Measurements from ENCODE around the gene RNF167. TPM values are rescaled to one million over a fixed set of nuclear protein-coding genes. Genes with fewer than 3 reads are reported as not detected.

RNF167 gene
- polyA plus RNA-seq, 1 donor from 2014 or later: 64.1 TPM

Small RNA genes within 50 kb of the gene (small RNA-seq; reads per million reads assigned to genes)
- 0 to 2.5 (median 1.7) reads per million in 3 experiments for gene MIR6864
- gene MIR6865: 0 to 3.8 (median 2.5) reads per million in 3 experiments

Other genes with a start within 250 kb of the RNF167 start
- 15.9 and 24.7 TPM in 2 replicates for gene PELP1, start 236.1 kb upstream of the RNF167 start, polyA plus RNA-seq
- 28.3 and 34.1 TPM in 2 replicates for gene ARRB2, start 229.6 kb upstream of the RNF167 start, polyA plus RNA-seq
- gene MED11, start 208.8 kb upstream of the RNF167 start, polyA plus RNA-seq: 17.2 and 20.5 TPM in 2 replicates
- gene ZMYND15, start 200.4 kb upstream of the RNF167 start, polyA plus RNA-seq: not detected in 2 replicates
- not detected in 2 replicates for gene CXCL16, start 200.3 kb upstream of the RNF167 start, polyA plus RNA-seq
- not detected in 2 replicates for gene TM4SF5, start 168.4 kb upstream of the RNF167 start, polyA plus RNA-seq
- gene VMO1, start 153.9 kb upstream of the RNF167 start, polyA plus RNA-seq: 1.6 TPM in 1 of 2 replicates, not detected in the other
- 2.6 TPM in 1 of 2 replicates, not detected in the other for gene GLTPD2, start 151.3 kb upstream of the RNF167 start, polyA plus RNA-seq
- gene PSMB6, start 144.1 kb upstream of the RNF167 start, polyA plus RNA-seq: 175 and 194 TPM in 2 replicates
- 2.0 and 3.9 TPM in 2 replicates for gene PLD2, start 133.1 kb upstream of the RNF167 start, polyA plus RNA-seq
- 38.1 and 51.4 TPM in 2 replicates for gene MINK1, start 106.9 kb upstream of the RNF167 start, polyA plus RNA-seq
- 0.45 and 2.1 TPM in 2 replicates for gene C17orf107, start 40.7 kb upstream of the RNF167 start, polyA plus RNA-seq
- 0.25 TPM in 1 of 2 replicates, not detected in the other for gene CHRNE, start 37.2 kb upstream of the RNF167 start, polyA plus RNA-seq
- not detected in 2 replicates for gene GP1BA, start 8.0 kb upstream of the RNF167 start, polyA plus RNA-seq
- 140 and 172 TPM in 2 replicates for gene SLC25A11, start 222 bp upstream of the RNF167 start, polyA plus RNA-seq
- 145 and 230 TPM in 2 replicates for gene PFN1, start 8.3 kb downstream of the RNF167 start, polyA plus RNA-seq
- gene ENO3, start 10.9 kb downstream of the RNF167 start, polyA plus RNA-seq: 0.54 and 2.3 TPM in 2 replicates
- gene SPAG7, start 27.5 kb downstream of the RNF167 start, polyA plus RNA-seq: 66.4 and 67.7 TPM in 2 replicates
- 3.7 and 7.3 TPM in 2 replicates for gene CAMTA2, start 47.4 kb downstream of the RNF167 start, polyA plus RNA-seq
- gene INCA1, start 57.3 kb downstream of the RNF167 start, polyA plus RNA-seq: 0.38 TPM in 1 of 2 replicates, not detected in the other
- gene KIF1C, start 57.7 kb downstream of the RNF167 start, polyA plus RNA-seq: 7.7 and 8.3 TPM in 2 replicates
- not detected in 2 replicates for gene SLC52A1, start 95.2 kb downstream of the RNF167 start, polyA plus RNA-seq
- gene ZFP3, start 138.2 kb downstream of the RNF167 start, polyA plus RNA-seq: 0.05 and 0.20 TPM in 2 replicates
- gene ZNF232, start 171.6 kb downstream of the RNF167 start, polyA plus RNA-seq: 31.8 and 32.5 TPM in 2 replicates
- not detected in 2 replicates for gene USP6, start 175.8 kb downstream of the RNF167 start, polyA plus RNA-seq